Measurements from ENCODE around the gene MAP2. TPM values are rescaled to one million over a fixed set of nuclear protein-coding genes. Genes with fewer than 3 reads are reported as not detected.

The MAP2 gene
- total RNA-seq, 1 donor from 2014 or later, result 16.5 TPM

GRCh38 chr2:209424199-209424701 is 403 bp downstream of the MAP2 start:
- Mint-ChIP-seq H3K27me3 (peaks cover 10% of the 10 kb centered on the region), H3K4me1 (ENCODE audit: low read depth) (peaks cover 12% of the 10 kb centered on the region), H3K4me3 (ENCODE audit: low read depth) (peak overlapping the region; percentile 85)

GRCh38 chr2:209424781-209425470 is 1.1 kb downstream of the MAP2 start:
- Mint-ChIP-seq H3K4me3 (ENCODE audit: low read depth) (peak overlapping the region; percentile 85), H3K27me3 (peaks cover 10% of the 10 kb centered on the region), H3K27ac (no peak overlapping the region)

More at GRCh38 chr2:209424199-209424701, 403 bp downstream of the MAP2 start:
- TF ChIP-seq CTCF (IDR thresholded peaks at IDR 0.05; ENCODE audit: unreplicated experiment), result no peak
- Mint-ChIP-seq H3K27ac (no peak overlapping the region), H3K36me3 (ENCODE audit: insufficient read depth) (no peaks in the 10 kb centered on the region), H3K9me3 (ENCODE audit: low read depth) (no peaks in the 10 kb centered on the region)
- DNase-seq (ENCODE audit: low spot score, unreplicated experiment), result peak; percentile 34

GRCh38 chr2:209425471-209426071 is 1.7 kb downstream of the MAP2 start:
- Mint-ChIP-seq H3K36me3 (ENCODE audit: insufficient read depth) (no peaks in the 10 kb centered on the region), H3K9me3 (ENCODE audit: low read depth) (no peaks in the 10 kb centered on the region), H3K27ac (peak overlapping the region; percentile 37), H3K4me1 (ENCODE audit: low read depth) (peaks cover 12% of the 10 kb centered on the region), H3K4me3 (ENCODE audit: low read depth) (peak overlapping the region; percentile 85), H3K27me3 (peaks cover 10% of the 10 kb centered on the region)
- DNase-seq (ENCODE audit: low spot score, unreplicated experiment), result no peak
- TF ChIP-seq CTCF (IDR thresholded peaks at IDR 0.05; ENCODE audit: unreplicated experiment), result peak; percentile 64

More at GRCh38 chr2:209424781-209425470, 1.1 kb downstream of the MAP2 start:
- Mint-ChIP-seq H3K4me1 (ENCODE audit: low read depth) (peaks cover 12% of the 10 kb centered on the region), H3K9me3 (ENCODE audit: low read depth) (no peaks in the 10 kb centered on the region), H3K36me3 (ENCODE audit: insufficient read depth) (no peaks in the 10 kb centered on the region)
- TF ChIP-seq CTCF (IDR thresholded peaks at IDR 0.05; ENCODE audit: unreplicated experiment), result no peak
- no peak for DNase-seq (ENCODE audit: low spot score, unreplicated experiment)

DNA sequence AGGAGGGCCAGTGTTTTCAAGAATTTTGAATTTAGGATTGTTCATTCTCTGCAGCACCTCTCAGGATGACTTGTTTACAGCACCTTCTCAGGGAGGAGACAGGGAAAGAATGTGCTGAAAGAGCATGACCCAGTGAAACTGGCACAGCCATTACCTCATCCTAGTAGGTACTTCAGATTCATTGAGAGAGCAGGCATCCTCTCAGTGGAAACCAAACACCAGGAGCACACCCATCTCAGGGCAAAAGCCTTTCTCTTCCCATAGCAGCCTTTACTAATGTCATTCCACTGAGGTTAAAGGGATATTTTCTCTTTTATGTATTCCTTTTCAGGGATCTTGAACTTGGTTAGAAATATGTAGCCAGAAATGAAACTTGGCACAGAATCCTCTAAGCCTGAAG is 2.6 kb downstream of the MAP2 start:
- Mint-ChIP-seq H3K9me3 (ENCODE audit: low read depth) (no peaks in the 10 kb centered on the region), H3K27me3 (peaks cover 10% of the 10 kb centered on the region), H3K27ac (no peak overlapping the region), H3K36me3 (ENCODE audit: insufficient read depth) (no peaks in the 10 kb centered on the region), H3K4me1 (ENCODE audit: low read depth) (peaks cover 12% of the 10 kb centered on the region), H3K4me3 (ENCODE audit: low read depth) (no peak overlapping the region)
- TF ChIP-seq CTCF (IDR thresholded peaks at IDR 0.05; ENCODE audit: unreplicated experiment), result no peak
- no peak for DNase-seq (ENCODE audit: low spot score, unreplicated experiment)

GRCh38 chr2:209431701-209432100 is 7.9 kb downstream of the MAP2 start:
- no peaks in the 10 kb centered on the region for H3K9me3 Mint-ChIP-seq (ENCODE audit: low read depth)
- no peaks in the 10 kb centered on the region for H3K4me1 Mint-ChIP-seq (ENCODE audit: low read depth)
- no peak overlapping the region for H3K4me3 Mint-ChIP-seq (ENCODE audit: low read depth)
- H3K27ac Mint-ChIP-seq, result no peak overlapping the region
- H3K36me3 Mint-ChIP-seq (ENCODE audit: insufficient read depth), result no peaks in the 10 kb centered on the region
- DNase-seq (ENCODE audit: low spot score, unreplicated experiment), result no peak
- no peak for TF ChIP-seq CTCF (IDR thresholded peaks at IDR 0.05; ENCODE audit: unreplicated experiment)
- H3K27me3 Mint-ChIP-seq, result no peaks in the 10 kb centered on the region
